Stomach (tissue), 8 donors: Measurements from ENCODE around the gene ZNF675. TPM values are rescaled to one million over a fixed set of nuclear protein-coding genes. Genes with fewer than 3 reads are reported as not detected.

Source experiments
- polyA plus RNA-seq, 3 donors: library from polyadenylated mRNA; stranded (reverse); fragments of 200-250 nt; gene quantifications; one replicate each; pipeline ENCODE4 v1.2.3, GENCODE V29; 2013
- total RNA-seq, 5 donors: library from RNA; depleted of rRNA; stranded (reverse); fragments of >200 nt; gene quantifications; one replicate each; pipeline versions ENCODE4 v1.1.0 to v1.2.3, GENCODE V29; 2014 to 2016
- donor health status: healthy with polysubstance abuse.
- donor health status: Bipolar disorder and iron deficiency.
- donor health status: healthy.

ZNF675 gene
- total and polyA plus RNA-seq, 8 donors = 2.7 to 42.9 (median 6.1) TPM

Other genes with a start within 250 kb of the ZNF675 start
- gene ZNF681, start 71.7 kb upstream of the ZNF675 start, total RNA-seq = 1 to 10 TPM in 3 of 5 donors, under 1 TPM in 1, not detected in 1; 0.89 to 3.5 (median 1.7) TPM
- under 1 TPM; 0.62 to 0.92 (median 0.90) TPM for gene ZNF681, start 71.7 kb upstream of the ZNF675 start, polyA plus RNA-seq
- 10 to 100 TPM in 1 of 5 donors, 1 to 10 TPM in 4; 3.5 to 21.1 (median 6.2) TPM for gene ZNF726, start 227.7 kb upstream of the ZNF675 start, total RNA-seq
- gene ZNF726, start 227.7 kb upstream of the ZNF675 start, polyA plus RNA-seq = 1 to 10 TPM; 1.2 to 2.4 (median 2.4) TPM